NCI-H2227 treated with DMSO at 0.1 percent for 48 hours (cell line): ENCODE results near the gene MGMT.

Experiments
- DNase-seq: peaks from one replicate; lab custom pipeline; 2025; lab: John Stamatoyannopoulos, UW

Gene MGMT

DNA sequence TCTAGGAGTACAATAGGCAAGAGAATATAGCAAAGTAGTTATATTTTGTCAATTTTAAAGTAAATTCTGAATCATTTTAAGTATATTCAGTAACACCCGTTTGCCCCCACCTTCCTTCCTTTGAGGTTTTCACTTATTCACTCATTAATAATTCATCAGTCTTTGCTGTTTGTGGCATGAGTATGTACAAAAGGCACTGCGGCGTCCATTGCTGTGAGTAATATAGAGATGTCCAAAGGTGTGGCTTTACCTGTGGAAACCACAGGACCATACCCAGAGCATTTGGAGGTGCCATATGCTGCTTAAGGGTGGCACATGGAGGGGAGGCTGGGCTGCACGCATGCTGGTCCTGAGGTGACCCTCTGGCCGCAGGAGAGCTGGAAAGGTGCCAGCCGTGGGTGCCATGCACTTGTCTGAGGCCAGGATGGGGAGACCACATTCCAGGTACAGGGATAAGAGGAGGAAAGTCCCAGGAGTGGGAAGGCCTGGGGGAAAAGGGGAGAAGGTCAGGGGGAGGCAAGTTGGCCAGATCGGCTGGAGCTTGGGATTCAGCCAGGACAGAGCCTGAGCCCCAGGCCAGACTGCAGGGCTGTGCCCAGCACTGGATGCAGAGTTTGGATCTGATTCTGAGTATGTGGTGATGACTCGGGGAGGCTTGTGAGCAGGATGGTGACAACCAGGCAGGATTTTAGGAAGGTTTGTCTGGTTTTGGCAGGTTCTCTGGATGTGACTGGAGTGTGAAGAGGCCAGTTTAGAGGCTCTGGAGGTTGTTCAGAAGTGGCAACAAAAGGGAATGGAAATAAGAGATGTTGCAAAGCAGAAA is 223.4 kb downstream of the MGMT start:
- DNase-seq = no peak

DNA sequence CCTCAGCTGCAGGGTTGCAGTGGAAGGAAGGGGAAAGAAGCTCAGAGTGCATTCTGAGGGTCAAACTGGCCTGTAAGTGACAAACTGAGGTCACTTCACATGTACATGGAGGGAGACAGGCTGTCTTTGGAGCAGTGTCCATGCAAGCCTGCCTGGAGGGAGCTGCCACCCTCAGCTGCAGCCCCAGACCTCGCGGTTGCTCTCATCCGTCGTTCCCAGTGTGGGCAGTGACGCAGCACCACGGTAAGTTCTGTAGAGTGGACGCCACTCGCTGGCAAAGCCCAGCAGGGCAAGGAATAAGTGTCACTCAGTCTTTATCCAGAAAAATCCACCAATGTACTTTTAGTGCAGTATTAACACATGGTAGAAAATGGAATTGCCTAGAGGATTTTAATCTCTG is 225.7 kb downstream of the MGMT start:
- DNase-seq = no peak

- no peak for DNase-seq
Observed at GRCh38 chr10:129693382-129693781, 226.3 kb downstream of the MGMT start.

GRCh38 chr10:129694184-129694583 is 227.1 kb downstream of the MGMT start:
- DNase-seq = no peak

- no peak for DNase-seq
Observed at GRCh38 chr10:129694691-129695243, 227.7 kb downstream of the MGMT start.

GRCh38 chr10:129695671-129696070 is 228.6 kb downstream of the MGMT start:
- DNase-seq = no peak

DNA sequence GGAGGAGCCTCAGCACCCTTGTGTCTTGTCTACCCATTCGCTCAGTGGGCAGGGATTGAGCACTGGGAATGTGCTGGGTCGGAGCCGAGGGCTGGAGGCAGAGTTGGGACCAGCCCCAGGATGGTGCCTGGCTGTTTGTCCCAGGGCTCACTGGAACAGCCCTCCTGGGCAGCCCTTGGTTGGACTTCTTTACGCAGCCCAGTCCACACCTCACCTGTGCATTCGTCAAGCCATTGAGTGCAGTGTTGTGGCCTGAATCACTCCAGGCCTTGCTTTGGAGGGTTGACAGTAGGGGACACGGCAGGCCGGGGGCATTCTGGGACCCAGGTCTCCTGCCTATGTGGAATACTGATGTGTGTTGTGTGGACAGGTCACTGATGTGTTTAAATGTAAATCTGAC is 229.6 kb downstream of the MGMT start:
- DNase-seq = no peak

DNA sequence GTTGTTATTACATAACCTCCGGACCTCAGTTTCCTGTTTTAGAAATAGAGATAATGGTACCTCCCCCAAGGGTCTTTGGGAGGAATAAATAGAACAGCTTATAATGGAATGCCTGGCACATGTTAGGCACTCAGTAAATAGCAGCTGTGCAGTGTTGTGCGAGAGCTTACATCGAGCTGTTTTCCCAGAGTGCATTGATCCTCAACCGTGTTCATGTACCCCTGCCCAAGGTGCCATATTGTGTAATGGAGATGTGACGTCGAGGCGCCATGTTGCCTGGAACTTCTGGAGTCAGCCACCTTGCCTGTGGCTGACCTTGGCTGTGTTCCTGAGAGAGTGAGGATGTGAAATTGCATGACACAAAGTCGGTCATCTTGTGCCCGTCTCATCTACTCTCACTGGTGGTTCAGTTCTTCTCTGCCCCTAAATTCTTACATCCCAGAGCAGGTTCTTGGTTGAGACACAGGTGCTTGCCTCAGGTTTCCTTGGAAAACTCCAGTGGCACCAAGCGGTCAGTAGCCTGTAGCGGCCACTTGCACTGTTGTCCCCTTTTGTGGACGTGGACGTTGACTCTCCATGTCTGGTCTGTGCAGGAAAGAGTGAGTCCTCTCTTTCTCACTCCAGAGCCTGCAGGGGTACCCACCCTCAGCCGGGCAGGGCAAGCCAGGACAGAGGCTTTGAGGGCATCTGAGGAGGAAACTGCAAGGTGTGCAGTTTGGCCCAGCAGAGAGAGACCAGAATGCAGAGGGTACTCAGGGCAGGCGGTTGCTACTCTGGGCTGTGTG is 230.6 kb downstream of the MGMT start:
- no peak for DNase-seq

DNA sequence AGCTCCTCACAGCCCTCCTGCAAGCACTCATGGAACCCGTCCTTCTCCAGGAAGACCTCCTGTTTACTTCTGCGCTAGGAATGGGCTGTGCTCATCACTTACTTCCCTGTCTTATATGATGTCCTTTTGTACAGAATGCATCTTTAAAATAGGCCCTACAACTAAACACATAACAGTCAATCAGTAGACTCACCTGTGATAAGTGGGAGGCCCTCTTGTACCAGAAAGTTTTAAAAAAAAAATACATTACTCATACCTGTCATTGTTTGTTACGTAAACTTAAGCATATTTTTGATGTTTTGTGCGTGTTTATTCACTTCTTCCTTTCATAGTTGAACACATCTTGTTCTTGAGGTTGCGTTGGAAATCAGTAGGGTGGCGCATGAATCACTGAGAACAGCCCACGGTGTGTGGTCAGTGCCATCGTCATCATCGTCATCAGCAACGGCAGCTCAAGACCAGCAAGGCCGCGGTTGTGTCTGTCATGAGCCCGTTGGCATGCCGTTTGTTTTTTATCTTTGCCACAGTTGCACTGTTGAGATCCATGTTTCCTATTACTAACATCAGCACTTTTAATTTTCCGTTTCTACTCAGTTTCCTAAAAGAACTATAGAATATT is 232.8 kb downstream of the MGMT start:
- no peak for DNase-seq

DNA sequence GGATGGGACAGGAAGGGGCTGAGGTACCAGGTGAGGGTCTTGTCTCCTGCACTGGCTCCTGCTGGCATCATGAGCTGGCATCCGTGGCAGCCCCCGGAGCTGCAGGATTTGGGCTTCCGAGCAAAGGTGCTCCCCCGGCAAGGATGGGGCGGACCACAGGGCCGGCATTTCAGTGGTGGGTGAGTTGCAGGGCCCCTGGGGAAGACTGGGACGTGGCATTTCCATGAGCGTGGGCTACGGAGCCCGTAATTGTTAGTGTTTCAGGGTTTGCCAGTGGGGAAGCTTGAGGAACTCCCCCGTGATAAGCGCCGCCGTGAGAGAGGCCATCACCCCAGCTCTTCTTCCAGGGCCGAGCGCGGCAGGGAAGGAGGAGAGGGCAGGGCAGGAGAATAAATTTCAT is 235.6 kb downstream of the MGMT start:
- no peak for DNase-seq

GRCh38 chr10:129703287-129704137 is 236.5 kb downstream of the MGMT start:
- no peak for DNase-seq

- DNase-seq = no peak
Observed at GRCh38 chr10:129704225-129704624, 237.2 kb downstream of the MGMT start.

- no peak for DNase-seq
Observed at GRCh38 chr10:129704786-129705525, 237.9 kb downstream of the MGMT start.

GRCh38 chr10:129705676-129706075 is 238.6 kb downstream of the MGMT start:
- DNase-seq = no peak

DNA sequence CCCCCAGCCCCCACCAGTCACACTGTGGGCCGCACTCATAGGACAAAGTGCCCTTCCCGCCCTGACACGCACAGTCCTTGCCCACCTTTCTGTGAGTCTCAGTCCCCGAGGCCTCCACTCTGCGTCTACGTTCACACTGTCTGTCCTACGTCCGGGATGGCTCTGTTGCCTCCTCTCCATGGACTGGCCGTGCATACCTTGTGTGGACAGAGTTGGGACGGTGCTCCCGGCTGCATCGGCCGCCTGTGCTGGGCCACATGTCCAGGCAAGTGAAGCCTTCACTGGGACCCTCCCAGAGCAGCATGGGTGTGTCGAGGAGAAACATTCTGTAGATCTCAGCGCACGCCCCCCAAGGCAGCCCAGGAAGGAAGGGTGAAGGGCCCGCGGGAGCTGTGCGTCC is 239.0 kb downstream of the MGMT start:
- no peak for DNase-seq

DNA sequence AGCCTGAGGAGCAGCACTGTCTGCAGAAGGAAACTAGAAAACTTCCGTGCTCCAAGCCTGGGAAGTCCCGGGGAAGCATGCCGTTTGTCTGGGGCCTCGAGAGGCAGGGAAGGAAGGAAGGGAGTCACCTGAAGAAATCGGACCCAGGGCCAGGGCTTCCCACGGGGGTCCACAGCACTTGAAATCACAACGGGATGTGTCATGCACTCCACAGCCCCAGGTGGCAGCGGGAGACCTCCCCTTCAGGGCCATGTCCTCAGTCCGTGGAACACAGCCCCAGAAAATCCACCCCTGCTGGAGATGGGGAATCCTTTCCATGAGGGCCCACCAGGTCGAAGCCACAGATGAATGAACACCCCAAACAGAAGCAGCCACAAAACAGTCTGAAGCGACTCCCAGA is 239.5 kb downstream of the MGMT start:
- DNase-seq = no peak

DNA sequence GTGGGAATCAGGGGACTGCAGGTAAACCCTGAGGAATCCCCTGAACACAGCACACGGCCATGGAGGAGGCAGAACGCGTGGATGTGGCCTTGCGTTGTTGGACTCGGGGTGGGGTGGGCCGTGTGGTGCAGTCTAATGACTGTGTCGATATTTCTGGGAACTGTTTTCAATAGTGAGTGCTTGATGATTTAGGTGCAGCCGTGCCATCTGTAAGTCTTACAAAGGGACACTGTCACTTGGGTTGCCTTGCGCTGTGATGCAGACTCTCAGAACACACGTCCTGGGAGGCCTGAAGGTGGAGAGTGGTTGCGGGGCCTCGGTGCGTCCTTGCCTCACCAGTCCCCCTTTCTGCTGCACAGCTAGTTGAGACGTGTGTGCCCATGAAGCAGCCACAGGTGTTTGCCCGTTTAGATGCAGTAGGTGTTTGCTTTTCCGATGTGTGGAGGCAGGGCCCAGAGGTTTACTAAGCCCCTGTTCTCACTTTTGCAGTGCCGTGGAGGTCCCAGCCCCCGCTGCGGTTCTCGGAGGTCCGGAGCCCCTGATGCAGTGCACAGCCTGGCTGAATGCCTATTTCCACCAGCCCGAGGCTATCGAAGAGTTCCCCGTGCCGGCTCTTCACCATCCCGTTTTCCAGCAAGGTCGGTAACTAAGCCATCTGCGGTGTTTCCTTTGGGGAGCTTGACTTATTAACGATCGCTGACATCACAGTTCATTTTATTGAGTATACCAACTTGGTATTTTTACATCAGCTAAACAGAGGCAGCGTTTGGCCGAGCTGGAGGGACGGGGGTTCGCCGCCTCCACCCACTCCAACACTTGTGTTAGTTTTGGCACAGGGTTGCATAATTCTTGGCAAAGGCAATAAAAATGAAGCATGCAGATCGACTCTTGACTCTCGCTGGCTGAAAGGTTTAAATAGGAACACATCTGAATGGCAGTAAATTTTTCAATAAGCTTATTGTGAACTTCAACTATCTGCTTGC is 240.7 kb downstream of the MGMT start:
- no peak for DNase-seq

DNA sequence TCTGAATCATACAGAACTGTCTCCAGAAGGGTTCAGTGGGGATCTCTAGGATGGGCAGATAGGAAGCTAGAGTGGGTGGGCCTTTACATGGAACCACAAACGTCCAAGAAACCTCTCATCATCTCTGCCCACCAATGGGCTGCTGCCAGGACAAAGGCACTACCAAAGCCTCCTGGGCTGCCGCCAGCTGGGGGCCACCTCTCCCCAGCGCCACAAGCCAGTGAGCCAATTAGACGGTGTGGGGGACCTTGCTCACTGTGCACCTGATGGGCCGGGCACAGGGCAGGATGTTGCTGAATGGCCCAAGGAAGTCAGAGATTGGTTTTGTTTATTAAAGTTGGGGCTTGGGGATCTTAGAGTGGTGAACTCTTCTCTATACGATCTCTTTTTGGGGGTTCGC is 242.1 kb downstream of the MGMT start:
- no peak for DNase-seq

- no peak for DNase-seq
Observed at GRCh38 chr10:129709627-129710509, 242.8 kb downstream of the MGMT start.
